H1 (cell line): ENCODE results near the gene SLFN14. TPM values are rescaled to one million over a fixed set of nuclear protein-coding genes. Genes with fewer than 3 reads are reported as not detected.

Experiments used
- ASH2L ChIP-seq: fragments of 200-600, 300-600 bp; sonication (generic); IDR thresholded peaks from one replicate; pipeline ENCODE4 v1.7.1; 2017; ENCODE audit warnings: low read length
- ATF2 ChIP-seq: IDR thresholded peaks from 2 replicates; pipeline ENCODE4 v1.6.1; 2012; ENCODE audit warnings: low read length, inconsistent platforms
- BCL11A ChIP-seq, 2 experiments: IDR thresholded peaks; one replicate each; pipeline ENCODE4 v1.6.1; 2011; ENCODE audit warnings: low read depth in 2 of 2, low read length in 2 of 2, mild to moderate bottlenecking in 2 of 2
- CBX5 ChIP-seq: fragments of 300-800, 300-1000 bp; sonication (generic); IDR thresholded peaks from 2 replicates; pipeline ENCODE4 v1.7.1; 2016; ENCODE audit warnings: antibody characterized with exemption, low read length, low read depth
- CHD2 ChIP-seq: IDR thresholded peaks from 2 replicates; pipeline ENCODE4 v1.6.1; 2012; ENCODE audit warnings: low read length, improper control_type of control experiment
- E2F6 ChIP-seq: IDR thresholded peaks from 2 replicates; pipeline ENCODE4 v1.6.1; 2012; ENCODE audit warnings: inconsistent platforms
- FOSL1 ChIP-seq: IDR thresholded peaks from 2 replicates; pipeline ENCODE4 v1.6.1; 2011; ENCODE audit warnings: mild to moderate bottlenecking, low read depth, low read length, moderate library complexity; ENCODE audit not compliant: insufficient read depth
- HDAC2 ChIP-seq, 2 experiments: fragments of 300-600 bp in 1 of 2; sonication (generic) in 1 of 2; IDR thresholded peaks; 2 replicates each; pipeline ENCODE4 v1.6.1; 2011 to 2012; ENCODE audit warnings: low read depth in 2 of 2, low read length in 2 of 2, mild to moderate bottlenecking in 2 of 2, moderate library complexity in 2 of 2, borderline replicate concordance in 1 of 2, inconsistent platforms in 1 of 2
- KDM5A ChIP-seq: fragments of 200-600 bp; IDR thresholded peaks from 2 replicates; pipeline ENCODE4 v1.7.1; 2012; ENCODE audit warnings: mild to moderate bottlenecking, low read length, inconsistent platforms, mixed read lengths
- NANOG ChIP-seq: IDR thresholded peaks from 2 replicates; pipeline ENCODE4 v1.6.1; 2011; ENCODE audit warnings: low read length, low read depth, mild to moderate bottlenecking, inconsistent platforms; ENCODE audit not compliant: insufficient read depth, poor library complexity, severe bottlenecking
- PHF8 ChIP-seq: fragments of 200-600 bp; sonication (generic); conservative IDR thresholded peaks from 2 replicates; pipeline ENCODE4 v1.7.1; 2012; ENCODE audit warnings: low read depth, mild to moderate bottlenecking, inconsistent platforms, low read length, moderate library complexity
- RBBP5 ChIP-seq: IDR thresholded peaks from 2 replicates; pipeline ENCODE4 v1.7.1; 2012; ENCODE audit warnings: low read depth, mild to moderate bottlenecking, inconsistent platforms, low read length, moderate library complexity, borderline replicate concordance
- RFX5 ChIP-seq: IDR thresholded peaks from 2 replicates; pipeline ENCODE4 v1.6.1; 2011; ENCODE audit warnings: low read depth, low read length, improper control_type of control experiment, borderline replicate concordance
- RXRA ChIP-seq: IDR thresholded peaks from 2 replicates; pipeline ENCODE4 v1.6.1; 2011; ENCODE audit warnings: low read depth, mild to moderate bottlenecking, low read length, moderate library complexity; ENCODE audit not compliant: insufficient read depth
- SIN3A ChIP-seq, 2 experiments: IDR thresholded peaks in 1 of 2; conservative IDR thresholded peaks in 1 of 2; 2 replicates each; pipeline ENCODE4 v1.6.1; 2011 to 2012; ENCODE audit warnings: low read length in 2 of 2, improper control_type of control experiment in 1 of 2, low read depth in 1 of 2, mild to moderate bottlenecking in 1 of 2
- SIRT6 ChIP-seq: IDR thresholded peaks from one replicate; pipeline ENCODE4 v1.7.1; 2012; ENCODE audit warnings: low read length, inconsistent platforms
- SP1 ChIP-seq: IDR thresholded peaks from 2 replicates; pipeline ENCODE4 v1.6.1; 2011; ENCODE audit warnings: low read depth, low read length
- SP4 ChIP-seq: IDR thresholded peaks from 2 replicates; pipeline ENCODE4 v1.6.1; 2012; ENCODE audit warnings: low read length, inconsistent platforms
- TBP ChIP-seq: IDR thresholded peaks from 2 replicates; pipeline ENCODE4 v1.6.1; 2011; ENCODE audit warnings: low read depth, low read length, improper control_type of control experiment
- YY1 ChIP-seq: IDR thresholded peaks from 2 replicates; pipeline ENCODE4 v1.6.1; 2011; ENCODE audit warnings: low read depth, mild to moderate bottlenecking, low read length
- polyA plus RNA-seq, 7 experiments: library from polyadenylated mRNA; depleted of rRNA in 3 of 7; stranded (reverse) in 5 of 7; unstranded in 2 of 7; fragments of >200 nt in 5 of 7; fragments of 200-250 nt in 2 of 7; gene quantifications; 1 replicate in 5 of 7; 2 replicates in 1 of 7; 4 replicates in 1 of 7; pipeline versions ENCODE4 v1.2.1 to v1.2.3, GENCODE V29; 2011 to 2013; ENCODE audit warnings: missing spikeins in 2 of 7, mixed read lengths in 2 of 7
- total RNA-seq: library from RNA; stranded (reverse); fragmentation: NEBNext Ultra II Directional; extraction: Animal tissue kit (Norgen Biotek cat#: 25700); gene quantifications from 2 replicates; pipeline ENCODE4 v1.2.1, GENCODE V29; 2021

The SLFN14 gene
- total and polyA plus RNA-seq, 2 of the 8 experiments (the other 6 are each of a cell fraction or from before 2014, with no cell fraction given), result 0.03 TPM; not detected in 1

GRCh38 chr17:35596530-35597233, 36.1 kb upstream of the SLFN14 start (continued):
- TF ChIP-seq SIN3A (conservative IDR thresholded peaks at IDR 0.05 in 1 of 2, IDR thresholded peaks at IDR 0.05 in 1 of 2; ENCODE audit: low read depth in 1 of 2, low read length in 2 of 2), result no peak
- no peak for TF ChIP-seq FOSL1
- TF ChIP-seq YY1, result peak; percentile 79; the same call in 1 of the 2 replicates
- no peak; the same call in 1 of the 2 replicates for TF ChIP-seq E2F6
- no peak for TF ChIP-seq RXRA
- no peak for TF ChIP-seq SP4
- TF ChIP-seq SP1, result no peak
- no peak for TF ChIP-seq KDM5A
- peak; percentile 31; the same call in 1 of the 2 replicates for TF ChIP-seq TBP
- no peak for TF ChIP-seq SIRT6
- TF ChIP-seq RBBP5, result peak; percentile 46; the same call in 1 of the 2 replicates
- TF ChIP-seq RFX5, result no peak
- no peak for TF ChIP-seq ATF2
- no peak for TF ChIP-seq NANOG
- TF ChIP-seq BCL11A (IDR thresholded peaks at IDR 0.05; ENCODE audit: low read depth in 2 of 2, low read length in 2 of 2), result no peak
- TF ChIP-seq ASH2L, result peak; percentile 64
- TF ChIP-seq HDAC2 (IDR thresholded peaks at IDR 0.05; ENCODE audit: borderline replicate concordance in 1 of 2, low read depth in 2 of 2, low read length in 2 of 2), result 0 out of 4 replicates have a peak, but pooled peaks have one; percentile 36 to 53
- TF ChIP-seq CHD2, result no peak; the same call in 1 of the 2 replicates
- TF ChIP-seq CBX5, result no peak
- TF ChIP-seq PHF8, result no peak
- TF ChIP-seq, all 59 proteins: peak for 13
